DND-41 (cell line): Measurements from ENCODE around the gene TXNL4B.
"Not testable (repeated sequence)": the region's sequence is repeated elsewhere in the genome, so short reads cannot be mapped to it uniquely, and the experiment has no call there.

Source experiments
- ATAC-seq: fragments of 200-7000 bp; cut with Tn5 transposase; 3 replicates; pipeline ENCODE4 v1.9.1; 2021; ENCODE audit warnings: low read depth; ENCODE audit not compliant: insufficient read depth
- DNase-seq: peaks from one replicate; pipeline ENCODE4 v3.0.0-alpha.2; 2020
- H2AFZ ChIP-seq: 2 replicates; pipeline ENCODE4 v1.6.0; 2012; ENCODE audit warnings: low read depth, low read length
- H3K27ac ChIP-seq: 2 replicates; pipeline ENCODE4 v1.5.1; 2012; ENCODE audit warnings: low read length, inconsistent platforms
- H3K27me3 ChIP-seq: fragments of 200-600 bp; sonication (generic); 2 replicates; pipeline ENCODE4 v1.6.0; 2012; ENCODE audit warnings: low read length, mild to moderate bottlenecking, inconsistent platforms; ENCODE audit not compliant: insufficient read depth, poor library complexity
- H3K36me3 ChIP-seq: 2 replicates; pipeline ENCODE4 v1.5.1; 2012; ENCODE audit warnings: low read length, inconsistent platforms; ENCODE audit not compliant: insufficient read depth
- H3K4me1 ChIP-seq: 2 replicates; pipeline ENCODE4 v1.5.1; 2012; ENCODE audit warnings: mild to moderate bottlenecking, low read length; ENCODE audit not compliant: insufficient read depth
- H3K4me2 ChIP-seq: 2 replicates; pipeline ENCODE4 v1.6.0; 2012; ENCODE audit warnings: mild to moderate bottlenecking, moderate library complexity, low read length, inconsistent platforms; ENCODE audit not compliant: insufficient read depth
- H3K4me3 ChIP-seq, 2 experiments: fragments of 200-600 bp in 1 of 2; shearing (Covaris generic) in 1 of 2; 2 replicates each; pipeline ENCODE4 v1.5.1; 2012 to 2016; ENCODE audit warnings: inconsistent platforms in 2 of 2, low read length in 2 of 2, mild to moderate bottlenecking in 2 of 2, low read depth in 1 of 2, moderate library complexity in 1 of 2
- H3K79me2 ChIP-seq: 2 replicates; pipeline ENCODE4 v1.6.0; 2012; ENCODE audit warnings: low read length, inconsistent platforms; ENCODE audit not compliant: insufficient read depth
- H3K9ac ChIP-seq: 2 replicates; pipeline ENCODE4 v1.6.0; 2012; ENCODE audit warnings: low read depth, mild to moderate bottlenecking, inconsistent platforms, low read length, moderate library complexity
- H3K9me3 ChIP-seq: 2 replicates; pipeline ENCODE4 v1.5.1; 2012; ENCODE audit warnings: low read length, moderate library complexity, mild to moderate bottlenecking, inconsistent platforms; ENCODE audit not compliant: insufficient read depth, severe bottlenecking
- H4K20me1 ChIP-seq: 2 replicates; pipeline ENCODE4 v1.6.0; 2012; ENCODE audit warnings: low read length; ENCODE audit not compliant: insufficient read depth
- EZH2 ChIP-seq: IDR thresholded peaks from 3 replicates; pipeline ENCODE4 v1.6.1; 2012; ENCODE audit warnings: borderline replicate concordance, low read depth, mild to moderate bottlenecking, moderate library complexity, low read length, inconsistent platforms; ENCODE audit not compliant: severe bottlenecking
- TF ChIP-seq, protein P1 (sequence below): IDR thresholded peaks from 2 replicates; pipeline ENCODE4 v1.5.1; 2012; ENCODE audit warnings: borderline replicate concordance, low read length, moderate library complexity, mild to moderate bottlenecking; ENCODE audit not compliant: poor library complexity, severe bottlenecking; ENCODE audit errors: extremely low read depth

Gene TXNL4B

DNA sequence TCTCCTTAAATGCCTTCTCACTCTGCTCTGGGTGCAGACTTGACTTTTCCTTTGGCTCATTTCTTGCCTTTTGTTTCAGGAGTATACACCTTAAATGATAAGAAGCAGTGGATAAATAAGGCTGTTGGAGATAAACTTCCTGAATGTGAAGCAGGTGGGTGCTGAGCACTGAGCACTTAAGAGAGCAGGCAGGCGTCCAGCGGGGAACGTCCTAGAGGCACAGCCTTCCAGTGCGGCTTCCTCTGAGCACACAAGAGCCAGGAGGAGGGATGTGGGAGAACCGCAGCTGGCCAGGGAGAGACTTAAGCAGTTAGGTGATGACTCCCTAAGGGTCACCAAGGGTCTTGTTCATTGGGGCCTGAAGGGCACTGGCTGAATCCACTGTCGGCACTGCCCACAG, 36.1 kb downstream of the TXNL4B start:
- H4K20me1 ChIP-seq, H3K36me3 ChIP-seq, H3K9ac ChIP-seq, H3K4me3 ChIP-seq, H3K27ac ChIP-seq, H3K27me3 ChIP-seq, ATAC-seq, H3K4me1 ChIP-seq, H3K79me2 ChIP-seq, H2AFZ ChIP-seq, H3K4me2 ChIP-seq, DNase-seq, H3K9me3 ChIP-seq: not testable (repeated sequence)

DNA sequence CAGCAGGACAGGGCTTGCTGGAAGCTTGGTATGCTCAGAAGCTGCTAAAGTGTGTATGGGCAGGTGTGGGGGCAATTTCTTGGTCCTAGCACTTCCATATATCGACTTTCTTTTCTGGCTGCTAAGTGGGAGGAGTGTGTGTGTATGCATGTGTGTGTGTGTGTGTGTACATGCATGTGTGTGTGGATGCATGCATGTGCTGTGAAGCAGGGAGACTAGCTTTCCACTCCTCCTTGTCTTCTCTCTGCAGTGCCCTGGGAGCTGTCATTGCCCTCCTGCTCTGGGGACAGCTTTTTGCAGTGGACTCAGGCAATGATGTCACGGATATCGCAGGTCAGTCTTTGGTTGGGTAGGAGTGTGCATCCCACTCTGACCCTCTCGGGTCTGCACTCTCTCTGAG, 37.5 kb downstream of the TXNL4B start:
- ATAC-seq (no peak), DNase-seq (no peak)
- TF ChIP-seq, protein P1, sequence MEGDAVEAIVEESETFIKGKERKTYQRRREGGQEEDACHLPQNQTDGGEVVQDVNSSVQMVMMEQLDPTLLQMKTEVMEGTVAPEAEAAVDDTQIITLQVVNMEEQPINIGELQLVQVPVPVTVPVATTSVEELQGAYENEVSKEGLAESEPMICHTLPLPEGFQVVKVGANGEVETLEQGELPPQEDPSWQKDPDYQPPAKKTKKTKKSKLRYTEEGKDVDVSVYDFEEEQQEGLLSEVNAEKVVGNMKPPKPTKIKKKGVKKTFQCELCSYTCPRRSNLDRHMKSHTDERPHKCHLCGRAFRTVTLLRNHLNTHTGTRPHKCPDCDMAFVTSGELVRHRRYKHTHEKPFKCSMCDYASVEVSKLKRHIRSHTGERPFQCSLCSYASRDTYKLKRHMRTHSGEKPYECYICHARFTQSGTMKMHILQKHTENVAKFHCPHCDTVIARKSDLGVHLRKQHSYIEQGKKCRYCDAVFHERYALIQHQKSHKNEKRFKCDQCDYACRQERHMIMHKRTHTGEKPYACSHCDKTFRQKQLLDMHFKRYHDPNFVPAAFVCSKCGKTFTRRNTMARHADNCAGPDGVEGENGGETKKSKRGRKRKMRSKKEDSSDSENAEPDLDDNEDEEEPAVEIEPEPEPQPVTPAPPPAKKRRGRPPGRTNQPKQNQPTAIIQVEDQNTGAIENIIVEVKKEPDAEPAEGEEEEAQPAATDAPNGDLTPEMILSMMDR, result no peak
- no peak for TF ChIP-seq EZH2
- no peaks in the 10 kb centered on the region for H3K79me2 ChIP-seq
- H3K4me2 ChIP-seq, result no peak overlapping the region
- H3K27ac ChIP-seq, result no peak overlapping the region
- H3K9me3 ChIP-seq, result no peaks in the 10 kb centered on the region
- no peak overlapping the region for H3K9ac ChIP-seq
- no peak overlapping the region for H3K4me3 ChIP-seq
- H3K36me3 ChIP-seq, result no peaks in the 10 kb centered on the region
- no peak overlapping the region for H2AFZ ChIP-seq
- no peaks in the 10 kb centered on the region for H3K4me1 ChIP-seq
- H4K20me1 ChIP-seq, result no peaks in the 10 kb centered on the region
- no peaks in the 10 kb centered on the region for H3K27me3 ChIP-seq

DNA sequence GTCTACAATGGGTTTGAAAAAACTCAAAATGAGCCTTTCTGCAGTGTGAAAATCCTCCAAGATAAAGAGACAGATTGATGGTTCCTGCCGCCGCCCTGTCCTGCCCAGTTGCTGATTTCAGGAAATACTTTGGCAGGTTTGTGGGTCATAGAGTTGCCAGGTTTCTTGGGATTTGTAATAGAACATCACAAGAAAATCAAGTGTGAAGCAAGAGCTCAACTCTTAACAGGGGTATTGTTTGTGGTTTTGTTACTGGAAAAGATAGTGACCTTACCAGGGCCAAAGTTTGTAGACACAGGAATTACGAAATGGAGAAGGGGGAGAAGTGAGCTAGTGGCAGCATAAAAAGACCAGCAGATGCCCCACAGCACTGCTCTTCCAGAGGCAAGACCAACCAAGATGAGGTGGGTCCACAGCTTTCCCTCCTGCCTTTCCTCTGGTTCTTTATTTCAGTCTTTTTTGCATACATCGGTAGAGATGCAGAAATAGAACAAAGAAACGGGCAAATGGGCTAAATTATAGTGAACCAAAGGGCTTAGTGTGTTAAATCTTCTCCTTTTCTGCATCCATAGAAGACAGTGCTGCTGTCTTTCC, 39.1 kb downstream of the TXNL4B start, which contains the start of gene HP:
TSS of gene HP (plus strand) at position 252 of the 594 bp plus-strand sequence. CDS start at position 400, 148 bp downstream.
- not testable (repeated sequence) for H3K4me1 ChIP-seq, H4K20me1 ChIP-seq, H3K36me3 ChIP-seq, H3K4me3 ChIP-seq, H3K9ac ChIP-seq, ATAC-seq, H3K79me2 ChIP-seq, H2AFZ ChIP-seq, H3K27me3 ChIP-seq, H3K4me2 ChIP-seq, DNase-seq, H3K9me3 ChIP-seq, H3K27ac ChIP-seq

DNA sequence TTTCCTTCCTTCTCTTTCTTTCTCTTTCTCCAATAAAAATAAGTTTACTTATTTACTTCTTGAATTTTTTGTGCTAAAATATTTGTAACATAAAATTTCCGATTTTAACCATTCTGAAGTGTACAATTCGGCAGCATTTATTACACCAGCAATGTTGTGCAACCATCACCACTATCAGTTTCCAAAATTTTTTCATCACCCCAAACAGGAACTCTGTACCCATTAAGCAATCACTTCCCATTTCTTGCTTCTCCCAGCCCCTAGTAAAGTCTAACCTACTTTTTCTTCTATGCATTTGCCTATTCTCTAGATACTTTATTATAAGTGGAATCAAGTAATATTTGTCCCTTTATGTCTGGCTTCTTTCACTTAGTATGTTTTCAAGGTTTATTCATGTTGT, 41.6 kb downstream of the TXNL4B start:
- DNase-seq (no peak), ATAC-seq (no peak)
- TF ChIP-seq EZH2, result no peak
- TF ChIP-seq, protein P1, result no peak
- no peak overlapping the region for H3K9ac ChIP-seq
- H3K4me2 ChIP-seq, result no peak overlapping the region
- H3K36me3 ChIP-seq, result no peaks in the 10 kb centered on the region
- H3K79me2 ChIP-seq, result no peaks in the 10 kb centered on the region
- no peaks in the 10 kb centered on the region for H3K27me3 ChIP-seq
- H2AFZ ChIP-seq, result no peak overlapping the region
- H4K20me1 ChIP-seq, result no peaks in the 10 kb centered on the region
- no peaks in the 10 kb centered on the region for H3K4me1 ChIP-seq
- H3K4me3 ChIP-seq, result no peak overlapping the region
- H3K9me3 ChIP-seq, result peaks cover 3% of the 10 kb centered on the region
- no peak overlapping the region for H3K27ac ChIP-seq
